Natural killer cell (primary cell): ENCODE measurements around the gene USP6NL. TPM values are rescaled to one million over a fixed set of nuclear protein-coding genes. Genes with fewer than 3 reads are reported as not detected.

Source experiments
- ATAC-seq, 3 donors: fragments of 150-1000 bp in 2 of 3; fragments of 200-7000 bp in 1 of 3; cut with Tn5 transposase; 1 replicate in 1 of 3; 2 replicates in 2 of 3; pipeline ENCODE4 v1.10.0; 2021; ENCODE audit warnings: mild to moderate bottlenecking in 2 of 3, moderate library complexity in 2 of 3
- DNase-seq, 2 donors: peaks; one replicate each; pipeline versions ENCODE4 v3.0.0 to v3.0.0-alpha.2; 2013 to 2021; ENCODE audit warnings: mixed read lengths in 1 of 2
- H3K27ac ChIP-seq: one replicate; pipeline ENCODE4 v1.5.1; 2013; ENCODE audit warnings: mild to moderate bottlenecking, low read length
- H3K27me3 ChIP-seq: one replicate; pipeline ENCODE4 v1.6.1; 2013; ENCODE audit warnings: low read length; ENCODE audit not compliant: control insufficient read depth, insufficient read depth
- H3K36me3 ChIP-seq: one replicate; pipeline ENCODE4 v1.6.1; 2013; ENCODE audit warnings: low read length; ENCODE audit not compliant: control insufficient read depth, insufficient read depth
- H3K4me1 ChIP-seq: one replicate; pipeline ENCODE4 v1.6.1; 2013; ENCODE audit warnings: low read length; ENCODE audit not compliant: control insufficient read depth, insufficient read depth
- H3K4me3 ChIP-seq: one replicate; pipeline ENCODE4 v1.5.1; 2013; ENCODE audit warnings: low read length
- H3K9me3 ChIP-seq: one replicate; pipeline ENCODE4 v1.6.1; 2013; ENCODE audit warnings: low read length; ENCODE audit not compliant: control insufficient read depth, insufficient read depth
- H3K27ac Mint-ChIP-seq, 2 donors: one replicate each; pipeline ENCODE4 v1.8.0; 2022; ENCODE audit warnings: mild to moderate bottlenecking in 2 of 2, mixed read lengths in 2 of 2, moderate library complexity in 1 of 2
- H3K27me3 Mint-ChIP-seq, 2 donors: one replicate each; pipeline ENCODE4 v1.8.0; 2022; ENCODE audit warnings: low read depth in 2 of 2, mixed read lengths in 2 of 2
- H3K36me3 Mint-ChIP-seq: one replicate; pipeline ENCODE4 v1.8.0; 2022; ENCODE audit warnings: mixed read lengths
- H3K4me1 Mint-ChIP-seq, 2 donors: one replicate each; pipeline ENCODE4 v1.8.0; 2022; ENCODE audit warnings: mixed read lengths in 2 of 2
- H3K4me3 Mint-ChIP-seq: one replicate; pipeline ENCODE4 v1.8.0; 2022; ENCODE audit warnings: mild to moderate bottlenecking, moderate library complexity, mixed read lengths
- H3K9me3 Mint-ChIP-seq, 2 donors: one replicate each; pipeline ENCODE4 v1.8.0; 2022; ENCODE audit warnings: mixed read lengths in 2 of 2
- CTCF ChIP-seq: fragments of 200-600 bp; IDR thresholded peaks from one replicate; pipeline ENCODE4 v1.8.0; 2022; ENCODE audit warnings: antibody characterized with exemption
- WGBS: methylation state at CpG from one replicate; pipeline ENCODE4 v1.1.7; 2013; ENCODE audit warnings: missing lambda C conversion rate; ENCODE audit not compliant: insufficient coverage; 5-methylcytosine and 5-hydroxymethylcytosine counted together
- intact Hi-C: fragments of 100-400 bp; cut with micrococcal nuclease; formaldehyde crosslinking; loops from one replicate; pipeline ENCODE4 v1.14.2; 2022
- total RNA-seq, 4 donors: library from RNA; stranded (reverse); fragments of 120-200 nt in 1 of 4; gene quantifications; one replicate each; pipeline versions ENCODE4 v1.2.3 to v1.2.4, GENCODE V29; 2013 to 2022

The USP6NL gene
- total RNA-seq, 3 donors from 2014 or later (not counting 1 experiment from before 2014, with no cell fraction given): 2.3 to 3.7 (median 2.5) TPM

DNA sequence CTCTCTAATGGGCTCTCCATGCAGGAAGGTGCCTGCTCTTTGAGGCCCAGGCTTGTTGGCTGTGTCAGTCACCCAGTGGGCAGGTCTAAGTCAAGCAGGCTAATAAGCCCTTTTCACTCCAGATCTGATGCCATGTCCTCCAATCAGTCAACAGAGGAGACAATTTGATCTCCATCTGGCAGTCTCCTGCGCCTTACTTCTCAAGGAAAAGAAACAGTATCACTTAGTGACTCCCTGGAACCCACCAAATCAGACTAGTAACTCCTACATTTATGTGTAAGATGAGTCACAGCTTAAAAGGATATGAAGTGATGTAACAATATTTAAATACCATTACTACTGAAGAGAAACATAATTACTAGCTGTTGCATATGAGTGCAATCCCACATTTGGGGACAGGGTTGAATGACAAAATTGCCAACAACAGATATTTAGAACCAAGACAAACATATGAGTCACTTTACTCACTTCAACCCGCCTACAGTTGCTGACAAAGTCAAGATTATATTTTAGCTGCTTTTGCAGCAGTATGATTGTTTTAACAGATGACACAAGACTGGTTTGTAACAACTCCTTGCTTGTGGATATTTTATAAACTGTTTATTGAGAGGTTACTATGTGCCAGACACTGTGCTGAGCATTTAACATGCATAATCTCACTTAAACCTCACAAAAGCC lies 72.1 kb downstream of the USP6NL start:
- Mint-ChIP-seq H3K4me1 (no peaks in the 10 kb centered on the region), H3K36me3 (no peaks in the 10 kb centered on the region), H3K4me3 (no peak overlapping the region), H3K27me3 (no peaks in the 10 kb centered on the region), H3K27ac (no peak overlapping the region), H3K9me3 (no peaks in the 10 kb centered on the region)
- no peak for ATAC-seq
- Histone ChIP-seq H3K9me3 (no peaks in the 10 kb centered on the region), H3K4me3 (no peak overlapping the region), H3K27ac (no peak overlapping the region), H3K36me3 (no peaks in the 10 kb centered on the region), H3K27me3 (no peaks in the 10 kb centered on the region), H3K4me1 (no peaks in the 10 kb centered on the region)
- no peak for DNase-seq
- intact Hi-C loops: no loop called here
- no peak for TF ChIP-seq CTCF
- WGBS: 86% methylated on average over 2 of the region's 2 CpGs

GRCh38 chr10:11538834-11539190 lies 72.6 kb downstream of the USP6NL start:
- no peak for ATAC-seq
- H3K27ac ChIP-seq: no peak overlapping the region
- no peak overlapping the region for H3K4me3 Mint-ChIP-seq

GRCh38 chr10:11536228-11536627 lies 75.2 kb downstream of the USP6NL start:
- Mint-ChIP-seq H3K27me3 (no peaks in the 10 kb centered on the region), H3K9me3 (no peaks in the 10 kb centered on the region), H3K4me3 (no peak overlapping the region), H3K36me3 (no peaks in the 10 kb centered on the region), H3K27ac (no peak overlapping the region), H3K4me1 (no peaks in the 10 kb centered on the region)
- no peak for TF ChIP-seq CTCF
- DNase-seq (no peak), ATAC-seq (no peak)
- 100% methylated on average over 1 of the region's 1 CpG for whole genome bisulfite sequencing
- Histone ChIP-seq H3K4me3 (no peak overlapping the region), H3K4me1 (no peaks in the 10 kb centered on the region), H3K36me3 (no peaks in the 10 kb centered on the region), H3K27me3 (no peaks in the 10 kb centered on the region), H3K27ac (no peak overlapping the region), H3K9me3 (no peaks in the 10 kb centered on the region)
- intact Hi-C loops: no loop called here

More at GRCh38 chr10:11538834-11539190, 72.6 kb downstream of the USP6NL start:
- intact Hi-C loops: no loop called here
- no peaks in the 10 kb centered on the region for H3K36me3 ChIP-seq
- Mint-ChIP-seq H3K36me3 (no peaks in the 10 kb centered on the region), H3K27ac (no peak overlapping the region), H3K4me1 (no peaks in the 10 kb centered on the region), H3K27me3 (no peaks in the 10 kb centered on the region), H3K9me3 (no peaks in the 10 kb centered on the region)
- WGBS: 91% methylated on average over 8 of the region's 8 CpGs
- H3K9me3 ChIP-seq: no peaks in the 10 kb centered on the region
- no peak overlapping the region for H3K4me3 ChIP-seq
- no peak for TF ChIP-seq CTCF
- no peaks in the 10 kb centered on the region for H3K27me3 ChIP-seq
- H3K4me1 ChIP-seq: no peaks in the 10 kb centered on the region
- DNase-seq: no peak
